ENCODE data around the gene TXLNG.
A peak's percentile ranks its signal among the peaks of the same experiment; 100 is the strongest.

Gene TXLNG

DNA sequence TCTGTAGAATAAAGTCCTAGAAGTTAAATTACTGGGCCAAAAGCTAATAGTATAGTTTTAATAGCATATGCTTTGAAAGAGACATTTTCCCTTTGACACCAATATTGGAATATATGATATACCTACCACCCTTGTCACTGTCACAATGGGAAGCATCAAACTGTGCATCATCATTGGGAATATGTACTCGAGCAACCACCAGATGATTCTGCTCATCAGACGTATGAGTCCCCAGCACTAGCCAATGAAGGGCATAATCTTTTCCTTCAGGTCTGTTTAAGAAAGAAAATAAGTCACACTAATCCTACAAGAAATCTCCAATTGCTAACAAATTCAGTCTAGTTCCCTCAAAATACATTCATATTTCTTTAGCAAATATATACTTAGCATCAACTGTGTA, 76.6 kb downstream of the TXLNG start:
- Histone ChIP-seq H2AFZ (no peak overlapping the region), H3K36me3 (ENCODE audit: control insufficient read depth, insufficient read depth, low read length) (no peaks in the 10 kb centered on the region), H3K4me3 (ENCODE audit: low read depth, low read length) (no peak overlapping the region), H3K79me2 (peaks cover 11% of the 10 kb centered on the region), H3K4me1 (peaks cover 9% of the 10 kb centered on the region), H3K27me3 (ENCODE audit: control insufficient read depth, insufficient read depth, low read length) (no peaks in the 10 kb centered on the region), H3K27ac (no peak overlapping the region), H3K4me2 (ENCODE audit: low read length) (no peak overlapping the region), H3K9me3 (ENCODE audit: control insufficient read depth, low read length) (no peaks in the 10 kb centered on the region), H3K9ac (no peak overlapping the region)
- TF ChIP-seq, protein P1, sequence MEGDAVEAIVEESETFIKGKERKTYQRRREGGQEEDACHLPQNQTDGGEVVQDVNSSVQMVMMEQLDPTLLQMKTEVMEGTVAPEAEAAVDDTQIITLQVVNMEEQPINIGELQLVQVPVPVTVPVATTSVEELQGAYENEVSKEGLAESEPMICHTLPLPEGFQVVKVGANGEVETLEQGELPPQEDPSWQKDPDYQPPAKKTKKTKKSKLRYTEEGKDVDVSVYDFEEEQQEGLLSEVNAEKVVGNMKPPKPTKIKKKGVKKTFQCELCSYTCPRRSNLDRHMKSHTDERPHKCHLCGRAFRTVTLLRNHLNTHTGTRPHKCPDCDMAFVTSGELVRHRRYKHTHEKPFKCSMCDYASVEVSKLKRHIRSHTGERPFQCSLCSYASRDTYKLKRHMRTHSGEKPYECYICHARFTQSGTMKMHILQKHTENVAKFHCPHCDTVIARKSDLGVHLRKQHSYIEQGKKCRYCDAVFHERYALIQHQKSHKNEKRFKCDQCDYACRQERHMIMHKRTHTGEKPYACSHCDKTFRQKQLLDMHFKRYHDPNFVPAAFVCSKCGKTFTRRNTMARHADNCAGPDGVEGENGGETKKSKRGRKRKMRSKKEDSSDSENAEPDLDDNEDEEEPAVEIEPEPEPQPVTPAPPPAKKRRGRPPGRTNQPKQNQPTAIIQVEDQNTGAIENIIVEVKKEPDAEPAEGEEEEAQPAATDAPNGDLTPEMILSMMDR (IDR thresholded peaks at IDR 0.05): no peak

DNA sequence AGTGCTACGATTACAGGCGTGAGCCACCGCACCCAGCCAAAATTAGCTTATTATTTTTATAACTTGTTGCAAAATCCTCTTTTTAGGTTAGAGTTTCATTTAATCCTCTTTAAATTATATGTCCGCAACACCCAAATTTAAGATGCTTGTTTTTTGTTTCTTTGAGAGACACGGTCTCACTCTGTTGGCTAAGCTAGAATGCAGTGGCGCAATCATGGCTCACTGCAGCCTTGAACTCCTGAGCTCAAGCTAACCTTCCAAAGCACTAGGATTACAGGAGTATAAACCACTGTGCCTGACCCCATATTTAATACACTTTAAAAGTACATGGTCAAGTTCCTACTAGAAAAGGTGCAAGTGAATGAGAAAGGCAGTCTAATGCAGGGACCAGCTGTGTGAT, 81.7 kb downstream of the TXLNG start:
- no peaks in the 10 kb centered on the region for H3K27me3 ChIP-seq (ENCODE audit: control insufficient read depth, insufficient read depth, low read length)
- peak overlapping the region; percentile 73 for H3K4me2 ChIP-seq (ENCODE audit: low read length)
- H3K4me3 ChIP-seq (ENCODE audit: low read depth, low read length): peak overlapping the region; percentile 67
- H3K9ac ChIP-seq: no peak overlapping the region
- H3K36me3 ChIP-seq (ENCODE audit: control insufficient read depth, insufficient read depth, low read length): no peaks in the 10 kb centered on the region
- no peak overlapping the region for H3K27ac ChIP-seq
- TF ChIP-seq, protein P1 (IDR thresholded peaks at IDR 0.05): no peak
- peaks cover 23% of the 10 kb centered on the region for H3K79me2 ChIP-seq
- H3K4me1 ChIP-seq: peaks cover 3% of the 10 kb centered on the region
- no peaks in the 10 kb centered on the region for H3K9me3 ChIP-seq (ENCODE audit: control insufficient read depth, low read length)
- H2AFZ ChIP-seq: no peak overlapping the region

DNA sequence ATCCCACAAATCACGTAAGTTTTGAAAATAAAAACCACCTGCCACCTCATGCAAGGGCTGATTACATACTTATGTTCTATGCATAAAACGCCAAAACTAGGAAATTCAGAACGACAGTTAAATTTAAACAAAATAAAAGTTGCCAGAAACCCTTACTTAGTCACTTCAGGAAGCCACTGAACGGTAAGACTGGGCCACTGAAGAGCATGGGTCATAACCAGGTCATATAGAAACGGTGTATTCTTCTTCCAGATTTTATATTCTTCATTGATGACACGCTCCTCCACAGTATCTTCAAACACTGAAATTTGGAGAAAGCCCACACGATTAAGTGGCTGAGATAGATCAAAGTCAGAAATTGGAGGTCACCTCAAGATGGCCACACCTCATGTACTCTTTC, 82.7 kb downstream of the TXLNG start:
- H3K4me3 ChIP-seq (ENCODE audit: low read depth, low read length): peak overlapping the region; percentile 67
- H3K4me2 ChIP-seq (ENCODE audit: low read length): peak overlapping the region; percentile 73
- H3K79me2 ChIP-seq: peaks cover 21% of the 10 kb centered on the region
- no peak overlapping the region for H2AFZ ChIP-seq
- H3K4me1 ChIP-seq: peaks cover 3% of the 10 kb centered on the region
- no peaks in the 10 kb centered on the region for H3K9me3 ChIP-seq (ENCODE audit: control insufficient read depth, low read length)
- H3K27me3 ChIP-seq (ENCODE audit: control insufficient read depth, insufficient read depth, low read length): no peaks in the 10 kb centered on the region
- no peak overlapping the region for H3K9ac ChIP-seq
- H3K27ac ChIP-seq: peak overlapping the region; percentile 49
- TF ChIP-seq, protein P1 (IDR thresholded peaks at IDR 0.05): no peak
- H3K36me3 ChIP-seq (ENCODE audit: control insufficient read depth, insufficient read depth, low read length): no peaks in the 10 kb centered on the region

DNA sequence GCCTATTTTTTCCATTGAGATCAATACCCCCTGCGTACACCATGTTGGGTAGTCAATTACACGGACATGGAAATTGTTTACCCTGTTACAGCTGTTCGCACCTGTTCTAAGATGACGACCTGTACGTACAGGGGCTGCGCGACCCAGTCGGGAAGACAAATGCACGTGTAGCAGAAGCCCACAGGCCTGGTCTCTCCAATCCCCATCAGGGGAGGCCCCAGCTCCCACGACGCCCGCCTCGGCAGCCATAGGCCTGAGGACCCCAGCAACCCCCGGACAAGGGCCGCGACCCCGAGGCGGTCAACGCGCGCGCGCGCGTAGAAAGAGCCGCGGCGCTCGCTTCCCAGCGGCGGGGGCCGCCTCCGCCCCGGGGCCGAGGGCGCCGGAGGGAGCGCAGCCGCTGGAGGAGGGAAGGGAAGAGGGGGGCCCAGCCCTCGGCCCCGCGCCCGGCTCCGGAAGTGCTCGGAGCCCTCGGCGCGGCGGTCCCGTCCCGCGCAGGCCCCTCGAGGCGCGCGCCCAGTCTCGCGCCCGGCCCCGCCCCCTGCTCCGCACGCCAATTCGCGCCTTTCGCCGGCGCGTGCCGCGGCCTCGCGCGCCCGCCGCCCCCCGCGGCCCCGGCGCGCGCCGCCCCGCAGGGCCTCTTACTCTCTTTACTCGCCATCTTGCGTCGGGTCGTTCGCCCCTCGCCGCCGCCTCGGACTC, 83.3 kb downstream of the TXLNG start:
- TF ChIP-seq, protein P1 (IDR thresholded peaks at IDR 0.05): no peak
- no peaks in the 10 kb centered on the region for H3K9me3 ChIP-seq (ENCODE audit: control insufficient read depth, low read length)
- peak overlapping the region; percentile 74 for H2AFZ ChIP-seq
- H3K4me1 ChIP-seq: peaks cover 3% of the 10 kb centered on the region
- peak overlapping the region; percentile 70 for H3K4me3 ChIP-seq (ENCODE audit: low read depth, low read length)
- H3K36me3 ChIP-seq (ENCODE audit: control insufficient read depth, insufficient read depth, low read length): no peaks in the 10 kb centered on the region
- no peaks in the 10 kb centered on the region for H3K27me3 ChIP-seq (ENCODE audit: control insufficient read depth, insufficient read depth, low read length)
- H3K79me2 ChIP-seq: peaks cover 19% of the 10 kb centered on the region
- peak overlapping the region; percentile 73 for H3K4me2 ChIP-seq (ENCODE audit: low read length)
- no peak overlapping the region for H3K9ac ChIP-seq
- H3K27ac ChIP-seq: peak overlapping the region; percentile 95

Measured in parathyroid adenoma (tissue), 2 donors.